Nephron (organoid): ENCODE data around the gene RNF17.
A peak's percentile ranks its signal among the peaks of the same experiment; 100 is the strongest.

ENCODE experiments used
- H3K27ac Mint-ChIP-seq, 3 experiments: 2 replicates each; pipeline ENCODE4 v1.8.0; 2020; ENCODE audit warnings: mixed read lengths in 3 of 3, mild to moderate bottlenecking in 2 of 3, moderate library complexity in 1 of 3
- H3K27me3 Mint-ChIP-seq: 2 replicates; pipeline ENCODE4 v1.8.0; 2021; ENCODE audit warnings: low read depth, mild to moderate bottlenecking, moderate library complexity, mixed read lengths
- H3K36me3 Mint-ChIP-seq: 2 replicates; pipeline ENCODE4 v1.8.0; 2020; ENCODE audit warnings: low read depth, mixed read lengths
- H3K4me1 Mint-ChIP-seq: 2 replicates; pipeline ENCODE4 v1.8.0; 2020; ENCODE audit warnings: mixed read lengths
- H3K4me3 Mint-ChIP-seq, 3 experiments: 2 replicates each; pipeline ENCODE4 v1.8.0; 2020; ENCODE audit warnings: mild to moderate bottlenecking in 3 of 3, mixed read lengths in 3 of 3, moderate library complexity in 2 of 3
- H3K9me3 Mint-ChIP-seq: 2 replicates; pipeline ENCODE4 v1.8.0; 2020; ENCODE audit warnings: mixed read lengths
- TF ChIP-seq, protein P1 (sequence below), 3 experiments: fragments of 200-600 bp; sonication (generic); IDR thresholded peaks; one replicate each; pipeline ENCODE4 v1.5.0; 2021; ENCODE audit warnings: antibody characterized with exemption in 3 of 3; ENCODE audit not compliant: unreplicated experiment in 3 of 3

The RNF17 gene

DNA sequence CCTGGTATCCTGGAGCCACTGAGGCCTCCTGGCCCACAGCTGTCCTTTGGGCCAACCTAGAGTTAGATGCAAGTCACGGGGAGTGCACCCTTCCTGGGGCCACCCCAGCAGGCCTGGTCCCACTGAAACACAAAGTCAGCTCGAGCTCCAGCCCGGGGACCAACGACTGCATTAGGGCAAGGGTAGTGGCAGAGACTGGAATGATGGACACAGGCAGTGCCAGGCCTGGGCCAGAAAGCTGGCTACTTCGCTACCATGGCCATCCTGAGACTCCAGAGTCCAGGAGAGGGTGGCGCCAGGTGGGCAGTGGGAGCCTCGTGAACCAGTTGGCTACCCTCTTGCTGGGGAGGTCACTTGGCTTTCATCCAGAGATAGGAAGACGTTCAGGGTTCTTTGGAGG, 22.2 kb upstream of the RNF17 start:
- H3K27ac Mint-ChIP-seq: peak overlapping the region in 1 of 3 experiments; percentile 52
- H3K4me1 Mint-ChIP-seq: peaks cover 31% of the 10 kb centered on the region
- no peaks in the 10 kb centered on the region for H3K36me3 Mint-ChIP-seq
- H3K9me3 Mint-ChIP-seq: no peaks in the 10 kb centered on the region
- H3K4me3 Mint-ChIP-seq: peak overlapping the region in 1 of 3 experiments; percentile 23
- TF ChIP-seq, protein P1, sequence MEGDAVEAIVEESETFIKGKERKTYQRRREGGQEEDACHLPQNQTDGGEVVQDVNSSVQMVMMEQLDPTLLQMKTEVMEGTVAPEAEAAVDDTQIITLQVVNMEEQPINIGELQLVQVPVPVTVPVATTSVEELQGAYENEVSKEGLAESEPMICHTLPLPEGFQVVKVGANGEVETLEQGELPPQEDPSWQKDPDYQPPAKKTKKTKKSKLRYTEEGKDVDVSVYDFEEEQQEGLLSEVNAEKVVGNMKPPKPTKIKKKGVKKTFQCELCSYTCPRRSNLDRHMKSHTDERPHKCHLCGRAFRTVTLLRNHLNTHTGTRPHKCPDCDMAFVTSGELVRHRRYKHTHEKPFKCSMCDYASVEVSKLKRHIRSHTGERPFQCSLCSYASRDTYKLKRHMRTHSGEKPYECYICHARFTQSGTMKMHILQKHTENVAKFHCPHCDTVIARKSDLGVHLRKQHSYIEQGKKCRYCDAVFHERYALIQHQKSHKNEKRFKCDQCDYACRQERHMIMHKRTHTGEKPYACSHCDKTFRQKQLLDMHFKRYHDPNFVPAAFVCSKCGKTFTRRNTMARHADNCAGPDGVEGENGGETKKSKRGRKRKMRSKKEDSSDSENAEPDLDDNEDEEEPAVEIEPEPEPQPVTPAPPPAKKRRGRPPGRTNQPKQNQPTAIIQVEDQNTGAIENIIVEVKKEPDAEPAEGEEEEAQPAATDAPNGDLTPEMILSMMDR (IDR thresholded peaks at IDR 0.05; ENCODE audit: unreplicated experiment in 3 of 3): no peak
- H3K27me3 Mint-ChIP-seq: peaks cover 48% of the 10 kb centered on the region

DNA sequence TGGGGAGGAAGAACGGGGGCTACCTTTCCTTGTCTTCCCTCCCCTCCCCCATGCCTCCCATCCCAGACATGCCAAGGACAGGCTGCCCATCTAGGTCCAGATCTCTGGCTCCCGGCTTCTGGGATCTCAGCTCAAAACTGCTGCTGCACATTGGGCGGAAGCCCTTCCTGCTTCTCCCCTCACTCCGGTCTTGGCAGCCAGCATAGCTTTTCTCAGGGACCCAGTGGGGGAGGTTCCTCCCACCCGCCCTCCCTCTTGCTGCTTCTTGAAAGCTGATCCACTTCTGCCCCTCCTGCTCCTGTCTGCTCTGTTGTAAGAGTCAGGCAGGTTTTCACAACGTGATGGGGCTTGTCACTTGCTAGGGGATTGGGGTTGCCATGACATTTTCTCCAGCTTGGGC, 21.7 kb upstream of the RNF17 start:
- Mint-ChIP-seq H3K27me3 (peaks cover 53% of the 10 kb centered on the region), H3K36me3 (no peaks in the 10 kb centered on the region), H3K9me3 (no peaks in the 10 kb centered on the region), H3K4me3 (peak overlapping the region in 2 of 3 experiments; percentile 46 to 55), H3K4me1 (peaks cover 34% of the 10 kb centered on the region), H3K27ac (peak overlapping the region; percentile 44 to 52 (median 44))
- TF ChIP-seq, protein P1 (IDR thresholded peaks at IDR 0.05; ENCODE audit: unreplicated experiment in 3 of 3): no peak

DNA sequence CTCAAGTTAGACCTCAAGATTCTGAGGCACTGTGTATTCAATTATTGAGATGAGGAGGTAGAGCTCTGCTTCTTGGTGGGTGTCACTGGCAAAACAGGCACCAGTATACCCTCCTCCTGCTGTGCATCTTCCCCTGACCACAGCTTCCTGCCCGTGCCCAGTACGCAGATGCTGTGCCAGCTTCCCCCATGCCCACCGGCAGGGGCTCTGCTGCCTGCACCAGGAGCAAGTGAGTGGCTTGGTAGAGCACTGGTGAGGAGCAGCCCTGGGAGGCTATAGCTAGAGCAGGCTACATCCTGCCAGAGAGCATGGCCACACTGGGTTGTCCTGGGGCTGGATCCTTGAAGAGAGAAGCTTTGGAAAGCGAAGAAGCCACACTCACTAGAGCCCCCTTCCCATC, 21.0 kb upstream of the RNF17 start:
- no peaks in the 10 kb centered on the region for H3K9me3 Mint-ChIP-seq
- H3K36me3 Mint-ChIP-seq: no peaks in the 10 kb centered on the region
- TF ChIP-seq, protein P1 (IDR thresholded peaks at IDR 0.05; ENCODE audit: unreplicated experiment in 3 of 3): no peak
- H3K4me1 Mint-ChIP-seq: peaks cover 35% of the 10 kb centered on the region
- H3K27ac Mint-ChIP-seq: peak overlapping the region in 1 of 3 experiments; percentile 44
- H3K4me3 Mint-ChIP-seq: peak overlapping the region in 2 of 3 experiments; percentile 46 to 55
- H3K27me3 Mint-ChIP-seq: peaks cover 60% of the 10 kb centered on the region

DNA sequence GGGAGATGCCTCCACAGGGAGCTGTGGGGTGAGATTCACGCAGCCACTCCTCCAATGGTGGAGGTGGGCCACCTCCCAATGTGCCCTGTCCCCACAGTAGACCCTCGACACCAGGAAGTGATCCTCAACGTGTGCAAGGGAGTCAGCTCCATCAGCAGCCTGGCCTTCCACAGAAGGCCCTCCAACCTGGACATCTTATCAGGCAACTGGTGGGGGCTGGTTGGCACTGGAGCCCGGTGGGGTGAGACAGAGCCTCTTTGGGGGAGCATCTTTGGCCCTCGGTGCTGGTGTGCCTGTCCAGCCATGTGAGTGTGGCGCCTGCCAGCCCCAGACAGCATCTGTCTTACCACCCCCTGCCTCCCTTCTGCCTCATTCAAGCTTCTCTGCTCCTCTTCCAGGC, 19.7 kb upstream of the RNF17 start:
- TF ChIP-seq, protein P1 (IDR thresholded peaks at IDR 0.05; ENCODE audit: unreplicated experiment in 3 of 3): no peak
- Mint-ChIP-seq H3K36me3 (no peaks in the 10 kb centered on the region), H3K27ac (no peak overlapping the region), H3K27me3 (peaks cover 67% of the 10 kb centered on the region), H3K4me1 (peaks cover 35% of the 10 kb centered on the region), H3K4me3 (peak overlapping the region in 1 of 3 experiments; percentile 64), H3K9me3 (no peaks in the 10 kb centered on the region)

DNA sequence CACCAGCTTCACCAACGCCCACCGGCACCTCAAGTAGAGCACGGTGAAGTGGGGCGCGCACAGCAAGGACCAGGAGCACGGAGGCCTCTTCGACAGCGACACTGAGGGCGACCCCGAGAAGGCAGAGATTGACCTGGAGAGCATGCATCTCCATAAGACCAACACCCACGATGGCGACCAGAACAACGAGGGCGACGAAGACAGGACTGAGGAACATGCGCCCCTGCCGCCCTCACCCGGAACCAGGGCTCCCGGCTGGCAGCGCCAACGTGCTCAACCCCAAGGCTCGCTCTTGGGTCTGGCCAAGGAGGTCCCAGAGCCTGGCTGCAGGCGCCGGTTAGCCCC, 18.5 kb upstream of the RNF17 start:
- peaks cover 75% of the 10 kb centered on the region for H3K27me3 Mint-ChIP-seq
- no peaks in the 10 kb centered on the region for H3K9me3 Mint-ChIP-seq
- H3K4me1 Mint-ChIP-seq: peaks cover 31% of the 10 kb centered on the region
- TF ChIP-seq, protein P1 (IDR thresholded peaks at IDR 0.05; ENCODE audit: unreplicated experiment in 3 of 3): no peak
- no peak overlapping the region for H3K27ac Mint-ChIP-seq
- H3K4me3 Mint-ChIP-seq: peak overlapping the region; percentile 18 to 67 (median 28)
- H3K36me3 Mint-ChIP-seq: no peaks in the 10 kb centered on the region

DNA sequence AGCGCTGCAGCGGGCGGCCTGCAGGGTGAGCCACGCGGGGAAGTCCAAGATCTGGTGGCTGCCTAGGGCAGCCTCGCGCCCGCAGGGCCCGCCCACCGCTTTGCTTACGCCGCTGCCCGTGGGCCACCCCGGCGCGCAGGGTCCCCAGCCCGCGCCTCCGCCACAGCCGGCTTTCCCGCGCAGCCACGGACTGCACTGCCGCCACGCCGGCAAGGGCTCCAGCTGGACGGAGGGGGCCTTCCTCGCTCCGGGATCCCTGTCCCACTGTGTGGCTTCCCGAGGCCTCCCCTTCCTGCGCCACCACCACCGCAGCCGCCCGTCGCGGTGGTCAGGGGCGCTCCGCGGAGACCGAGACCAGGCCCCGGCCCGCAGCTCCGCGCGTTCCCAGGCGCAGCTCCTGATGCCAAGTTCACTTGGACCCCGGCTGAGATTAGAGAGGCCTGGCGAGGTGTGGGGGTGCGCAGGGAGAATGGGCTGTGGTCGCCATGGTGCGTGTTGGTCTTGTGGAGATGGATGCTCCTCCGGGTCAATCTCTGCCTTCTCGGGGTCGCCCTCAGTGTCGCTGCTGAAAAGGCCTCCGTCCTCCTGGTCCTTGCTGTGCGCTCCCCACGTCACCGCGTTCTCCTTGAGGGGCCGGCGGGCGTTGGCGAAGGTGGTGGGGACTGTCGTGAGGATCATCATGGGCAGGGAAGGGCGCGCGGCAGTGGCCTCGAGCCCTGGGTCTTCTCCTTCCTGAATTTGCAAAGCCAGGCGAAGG, 17.9 kb upstream of the RNF17 start:
- Mint-ChIP-seq H3K36me3 (no peaks in the 10 kb centered on the region), H3K4me3 (peak overlapping the region; percentile 35 to 80 (median 47)), H3K27ac (no peak overlapping the region), H3K27me3 (peaks cover 81% of the 10 kb centered on the region), H3K9me3 (no peaks in the 10 kb centered on the region), H3K4me1 (peaks cover 31% of the 10 kb centered on the region)
- TF ChIP-seq, protein P1 (IDR thresholded peaks at IDR 0.05; ENCODE audit: unreplicated experiment in 3 of 3): no peak
